NCI-H446 (cell line): ENCODE data around the gene CLEC7A.

Experiments used
- DNase-seq, 2 experiments: peaks; one replicate each; lab custom pipeline; 2025; lab: John Stamatoyannopoulos, UW

CLEC7A gene

DNA sequence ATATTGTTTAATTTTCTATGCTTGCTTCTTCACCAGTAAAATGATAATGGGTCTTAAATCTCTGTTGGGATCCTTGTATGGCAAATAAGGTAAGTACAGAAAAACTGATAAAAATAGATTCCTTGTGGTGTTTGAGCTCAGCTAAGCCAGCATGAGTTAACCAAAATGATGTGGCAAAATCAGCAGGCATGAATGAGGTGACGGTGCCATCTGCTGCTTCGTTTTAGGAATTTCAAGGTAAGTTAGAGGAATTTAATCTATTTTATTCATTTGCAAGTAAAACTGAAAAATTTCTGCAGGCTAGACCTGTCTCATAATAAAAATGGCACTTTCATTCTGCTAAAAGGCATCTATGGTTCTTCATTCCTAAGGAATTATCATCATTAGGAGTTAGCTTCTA lies 10.0 kb upstream of the CLEC7A start:
- DNase-seq = peak in 1 of 2 experiments; percentile 20

- peak in 1 of 2 experiments; percentile 40 for DNase-seq
Observed at GRCh38 chr12:10136637-10137205, 6.7 kb upstream of the CLEC7A start.

DNA sequence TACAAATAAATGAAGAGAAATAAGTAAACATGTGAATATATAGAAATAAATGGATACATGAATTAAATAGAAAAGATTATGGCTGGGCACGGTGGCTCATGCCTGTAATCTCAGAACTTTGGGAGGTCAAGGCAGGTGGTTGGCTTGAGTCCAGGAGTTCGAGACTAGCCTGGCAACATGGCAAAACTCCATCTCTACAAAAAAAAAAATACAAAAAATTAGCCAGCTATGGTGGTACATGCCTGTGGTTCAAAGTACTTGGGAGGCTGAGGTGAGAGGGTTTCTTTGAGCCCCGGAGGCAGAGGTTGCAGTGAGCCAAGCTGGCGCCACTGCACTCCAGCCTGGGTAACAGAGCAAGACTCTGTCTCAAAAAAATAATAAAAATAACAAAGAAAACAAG lies 5.1 kb upstream of the CLEC7A start:
- no peak for DNase-seq

- no peak for DNase-seq
Observed at GRCh38 chr12:10132850-10133370, 2.9 kb upstream of the CLEC7A start.

DNA sequence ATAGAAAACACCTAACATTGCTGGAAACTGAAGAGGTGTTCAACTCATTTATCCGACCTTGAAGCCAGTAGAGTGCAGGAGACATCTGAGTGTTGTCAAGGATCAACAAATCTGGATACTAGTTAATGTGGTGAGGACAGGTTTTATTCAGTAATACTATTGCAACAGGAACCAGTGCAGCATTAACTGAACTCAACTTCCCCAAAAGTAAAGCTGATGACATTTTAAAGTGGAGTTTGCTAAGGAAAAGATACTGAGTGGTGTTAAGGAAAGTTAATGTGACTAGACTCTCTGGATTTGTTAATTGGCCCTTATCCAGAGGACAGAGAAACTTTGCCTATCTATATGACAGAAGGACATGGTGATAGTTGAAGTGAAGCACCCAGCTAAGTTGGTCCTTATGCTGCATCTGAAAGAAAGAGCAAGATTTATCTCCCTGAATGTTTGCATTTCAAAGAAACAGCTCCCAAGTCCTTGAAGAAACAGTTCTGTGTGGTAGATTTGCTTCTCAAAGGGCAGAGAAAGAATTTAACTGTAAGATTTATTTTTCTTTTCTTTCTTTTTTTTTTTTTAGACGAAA lies 1.2 kb upstream of the CLEC7A start:
- DNase-seq = no peak

- no peak for DNase-seq
Observed at GRCh38 chr12:10128687-10129086, 1.3 kb downstream of the CLEC7A start.

DNA sequence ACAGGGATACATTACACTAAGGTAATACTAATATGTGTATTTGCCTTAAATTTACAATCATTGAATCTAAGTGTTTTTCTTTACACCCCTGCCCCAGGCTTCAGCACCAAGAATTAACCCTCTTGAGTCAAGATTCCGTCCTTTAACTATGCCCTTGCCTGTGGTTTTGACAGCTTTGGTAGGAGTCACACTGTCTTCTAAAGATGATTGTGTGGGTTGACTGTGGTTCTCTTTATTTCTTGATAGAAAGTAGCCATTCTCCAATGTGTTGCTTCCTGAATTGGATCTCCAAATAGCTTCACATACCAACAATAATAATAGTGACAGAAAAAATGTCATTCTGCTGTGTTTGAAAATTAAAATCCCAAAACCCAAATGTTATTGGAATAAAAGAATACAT lies 3.6 kb downstream of the CLEC7A start:
- no peak for DNase-seq

DNA sequence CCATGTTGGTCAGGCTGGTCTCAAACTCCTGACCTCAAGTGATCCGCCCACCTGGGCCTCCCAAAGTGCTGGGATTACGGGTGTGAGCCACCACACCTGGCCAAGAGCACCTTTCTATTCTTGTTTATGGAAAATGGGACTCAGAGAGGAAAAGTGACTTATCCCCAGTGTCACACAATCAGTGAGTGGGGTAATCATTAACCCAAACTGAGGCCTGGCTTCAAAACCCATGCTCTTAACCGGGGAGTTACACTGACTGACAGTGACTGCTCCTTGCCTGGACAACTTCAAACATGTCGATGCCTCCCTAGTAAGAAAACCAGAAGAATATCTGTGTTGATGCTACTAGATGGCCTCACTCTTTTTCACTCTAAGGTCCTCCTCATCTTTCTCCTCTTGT lies 7.3 kb downstream of the CLEC7A start:
- no peak for DNase-seq

- no peak for DNase-seq
Observed at GRCh38 chr12:10121278-10121677, 8.7 kb downstream of the CLEC7A start.

DNA sequence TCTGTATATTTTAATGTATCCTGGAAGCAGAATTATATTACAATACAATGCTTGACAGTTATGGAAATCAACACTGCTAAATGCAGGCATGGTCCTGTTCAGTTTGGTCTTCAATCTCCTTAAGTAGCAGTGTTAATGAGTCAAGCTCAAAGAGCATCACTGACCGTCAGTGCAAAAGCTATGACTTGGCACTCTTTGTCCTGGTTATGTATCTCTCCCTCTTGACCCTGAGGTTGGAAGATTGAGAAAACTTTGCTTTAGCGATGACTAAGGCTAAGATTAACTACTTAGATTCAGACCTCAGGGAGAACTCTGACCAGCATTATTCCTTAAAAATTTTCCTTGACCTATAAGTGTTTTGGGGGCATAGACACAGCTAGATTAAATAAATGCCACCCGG lies 10.9 kb downstream of the CLEC7A start:
- DNase-seq = no peak

DNA sequence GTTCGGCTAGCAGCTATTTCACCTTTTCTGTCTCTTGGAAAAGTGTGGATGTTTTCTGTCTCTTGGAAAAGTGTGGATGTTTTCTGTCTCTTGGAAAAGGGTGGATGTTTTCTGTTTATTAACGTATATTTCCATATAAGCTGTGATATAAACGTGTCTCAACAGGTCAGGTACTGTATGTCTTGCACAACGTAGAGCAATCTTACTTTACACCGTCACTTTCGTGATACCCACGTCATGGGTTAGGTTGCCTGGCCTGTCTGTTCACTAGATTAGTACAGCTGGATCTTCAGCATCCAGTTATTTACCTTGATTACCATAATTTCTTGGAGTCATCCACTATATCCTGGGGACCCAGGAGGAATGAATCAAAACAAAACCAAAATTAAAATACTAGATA lies 14.1 kb downstream of the CLEC7A start:
- no peak for DNase-seq

DNA sequence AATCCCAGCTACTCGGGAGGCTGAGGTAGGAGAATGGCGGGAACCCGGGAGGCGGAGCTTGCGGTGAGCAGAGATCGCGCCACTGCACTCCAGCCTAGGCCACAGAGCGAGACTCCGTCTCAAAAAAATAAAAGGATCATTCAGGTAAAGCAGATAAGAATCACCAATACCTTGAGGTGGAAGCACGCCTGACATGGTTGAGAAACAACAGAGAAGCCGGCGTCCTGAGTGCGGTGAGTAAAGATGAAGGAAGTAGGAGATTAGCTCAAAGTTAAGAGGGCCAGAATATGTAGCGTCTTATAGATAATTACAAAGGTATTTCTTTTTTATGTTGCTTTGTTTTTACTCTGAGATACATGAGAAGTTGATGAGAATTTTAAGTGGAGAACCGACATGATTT lies 14.7 kb downstream of the CLEC7A start:
- DNase-seq = no peak

GRCh38 chr12:10113920-10114319 lies 16.1 kb downstream of the CLEC7A start:
- DNase-seq = no peak

- DNase-seq = no peak
Observed at GRCh38 chr12:10113075-10113474, 16.9 kb downstream of the CLEC7A start.

- no peak for DNase-seq
Observed at GRCh38 chr12:10111451-10111850, 18.5 kb downstream of the CLEC7A start.

DNA sequence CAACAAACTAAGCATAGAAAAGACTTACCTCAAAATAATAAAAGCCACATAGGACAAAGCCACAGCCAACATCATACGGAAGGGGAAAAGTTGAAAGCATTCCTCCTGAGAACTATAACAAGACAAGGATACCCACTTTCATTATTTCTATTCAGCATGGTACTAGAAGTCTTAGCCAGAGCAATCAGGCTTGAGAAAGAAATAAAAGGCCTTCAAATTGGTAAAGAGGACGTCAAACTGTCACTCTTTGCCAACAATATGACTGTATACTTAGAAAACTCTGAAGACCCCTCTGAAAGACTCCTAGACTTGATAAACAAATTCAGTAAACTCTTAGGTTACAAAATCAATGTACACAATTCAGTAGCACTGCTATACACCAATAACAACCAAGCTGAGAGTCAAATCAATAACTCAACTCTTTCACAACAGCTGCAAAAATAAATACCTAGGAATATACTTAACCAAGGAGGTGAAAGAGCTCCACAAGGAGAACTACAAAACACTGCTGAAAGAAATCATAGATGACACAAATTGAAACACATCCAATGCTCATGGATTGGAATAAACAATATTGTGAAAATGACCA lies 19.6 kb downstream of the CLEC7A start:
- no peak for DNase-seq

DNA sequence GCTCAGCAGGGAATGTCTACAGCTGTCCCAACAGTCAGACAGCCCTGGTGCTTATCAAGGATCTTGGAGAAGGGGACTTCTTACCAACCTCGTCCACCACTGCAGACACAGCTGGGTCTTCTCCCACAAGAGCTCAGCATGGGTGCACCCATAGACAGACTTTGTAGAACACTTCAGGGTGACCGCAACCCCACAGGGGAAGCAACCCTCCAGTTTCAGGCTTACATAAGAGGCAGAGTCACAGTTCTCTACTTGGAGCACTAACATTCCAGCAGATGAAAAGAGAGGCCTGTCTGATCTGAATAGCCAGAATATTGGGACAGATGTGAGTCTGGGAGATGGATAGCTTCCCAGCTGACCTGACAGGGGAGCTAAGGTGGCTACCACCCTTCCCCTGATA lies 27.7 kb downstream of the CLEC7A start:
- DNase-seq = no peak

DNA sequence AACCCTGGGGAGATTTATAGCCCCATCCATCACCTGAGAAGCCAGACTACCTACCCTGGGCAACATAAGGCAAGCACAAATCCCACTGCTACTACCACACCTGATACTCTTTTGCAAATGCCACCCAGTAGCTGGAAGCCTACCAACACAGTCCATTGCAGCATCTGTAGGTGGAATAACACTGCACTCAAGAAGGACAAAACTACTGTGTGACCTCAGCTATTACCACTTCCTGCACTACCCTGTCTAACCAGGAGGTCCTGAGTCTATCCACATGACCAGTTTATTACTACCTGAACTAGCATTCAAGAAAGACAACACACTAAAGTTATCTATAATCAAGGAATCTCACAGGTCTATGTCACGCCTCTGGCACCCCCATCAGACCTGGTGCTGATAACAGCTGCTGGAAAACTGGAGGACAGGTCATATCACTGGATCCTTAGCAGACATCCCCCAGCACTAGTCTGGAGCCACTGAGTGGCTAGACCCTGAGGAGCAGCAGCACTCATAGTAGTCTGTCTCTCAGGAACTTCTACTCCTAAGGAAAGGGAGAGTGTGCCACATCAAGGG lies 28.3 kb downstream of the CLEC7A start:
- DNase-seq = no peak

- DNase-seq = no peak
Observed at GRCh38 chr12:10101042-10101579, 28.9 kb downstream of the CLEC7A start.

DNA sequence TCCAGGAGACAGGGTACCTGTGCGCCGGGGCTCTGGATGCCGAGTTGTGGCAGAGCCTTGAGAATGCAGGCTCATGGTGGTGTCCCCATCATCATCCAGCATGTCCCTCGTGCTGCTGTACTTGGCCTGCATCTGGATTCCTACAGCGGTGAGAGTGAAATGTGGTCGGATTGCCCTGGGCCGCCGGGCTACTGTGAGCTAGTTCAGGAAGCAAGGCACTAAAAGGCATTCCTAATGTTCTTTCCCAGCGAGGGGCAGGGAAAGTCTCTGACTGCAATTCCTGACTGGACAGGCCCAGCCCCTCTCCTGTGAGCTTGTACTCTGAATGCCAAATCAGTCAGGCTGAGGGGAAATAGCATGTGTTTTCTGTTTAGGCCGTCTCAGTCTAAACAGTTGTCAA lies 31.2 kb downstream of the CLEC7A start, which contains the start of gene CLEC1A:
Gene CLEC1A (minus strand): TSS at position 195 of the 400 bp plus-strand sequence. CDS start 63 bp downstream, at position 132.
- DNase-seq = no peak

DNA sequence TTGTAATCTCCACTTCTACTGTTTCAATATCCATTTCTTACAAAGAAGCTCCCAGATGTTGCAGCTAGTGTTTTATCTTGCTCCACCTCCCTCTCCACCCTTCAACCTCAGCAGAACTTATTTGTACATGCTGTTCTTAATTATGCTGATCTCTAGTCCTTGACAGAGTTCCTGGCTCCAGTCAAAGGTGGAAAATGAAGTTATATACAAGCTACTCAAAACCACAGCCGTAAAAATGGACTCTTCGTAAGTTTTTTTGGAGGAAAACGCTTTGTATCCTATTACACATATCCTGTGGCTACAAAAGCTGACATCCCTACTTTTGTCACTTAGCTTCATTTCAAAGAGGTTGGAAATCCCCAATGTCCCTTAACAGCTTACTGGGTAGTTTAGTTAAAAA lies 32.5 kb downstream of the CLEC7A start:
- DNase-seq = no peak

GRCh38 chr12:10095971-10096370 lies 34.0 kb downstream of the CLEC7A start:
- DNase-seq = no peak
